H1 (cell line): Measurements from ENCODE around the gene FGF21. TPM values are rescaled to one million over a fixed set of nuclear protein-coding genes. Genes with fewer than 3 reads are reported as not detected.

ENCODE experiments used
- PHF8 ChIP-seq: fragments of 200-600 bp; sonication (generic); conservative IDR thresholded peaks from 2 replicates; pipeline ENCODE4 v1.7.1; 2012; ENCODE audit warnings: low read depth, mild to moderate bottlenecking, inconsistent platforms, low read length, moderate library complexity
- SIRT6 ChIP-seq: IDR thresholded peaks from one replicate; pipeline ENCODE4 v1.7.1; 2012; ENCODE audit warnings: low read length, inconsistent platforms
- polyA plus RNA-seq, 7 experiments: library from polyadenylated mRNA; depleted of rRNA in 3 of 7; stranded (reverse) in 5 of 7; unstranded in 2 of 7; fragments of >200 nt in 5 of 7; fragments of 200-250 nt in 2 of 7; gene quantifications; 1 replicate in 5 of 7; 2 replicates in 1 of 7; 4 replicates in 1 of 7; pipeline versions ENCODE4 v1.2.1 to v1.2.3, GENCODE V29; 2011 to 2013; ENCODE audit warnings: missing spikeins in 2 of 7, mixed read lengths in 2 of 7
- total RNA-seq: library from RNA; stranded (reverse); fragmentation: NEBNext Ultra II Directional; extraction: Animal tissue kit (Norgen Biotek cat#: 25700); gene quantifications from 2 replicates; pipeline ENCODE4 v1.2.1, GENCODE V29; 2021
- TF ChIP-seq, protein P1 (sequence below): IDR thresholded peaks from 2 replicates; pipeline ENCODE4 v1.6.1; 2011; ENCODE audit warnings: low read length, improper control_type of control experiment

FGF21 gene
- total and polyA plus RNA-seq, 2 of the 8 experiments (the other 6 are each of a cell fraction or from before 2014, with no cell fraction given), result 0.48 to 0.80 TPM

DNA sequence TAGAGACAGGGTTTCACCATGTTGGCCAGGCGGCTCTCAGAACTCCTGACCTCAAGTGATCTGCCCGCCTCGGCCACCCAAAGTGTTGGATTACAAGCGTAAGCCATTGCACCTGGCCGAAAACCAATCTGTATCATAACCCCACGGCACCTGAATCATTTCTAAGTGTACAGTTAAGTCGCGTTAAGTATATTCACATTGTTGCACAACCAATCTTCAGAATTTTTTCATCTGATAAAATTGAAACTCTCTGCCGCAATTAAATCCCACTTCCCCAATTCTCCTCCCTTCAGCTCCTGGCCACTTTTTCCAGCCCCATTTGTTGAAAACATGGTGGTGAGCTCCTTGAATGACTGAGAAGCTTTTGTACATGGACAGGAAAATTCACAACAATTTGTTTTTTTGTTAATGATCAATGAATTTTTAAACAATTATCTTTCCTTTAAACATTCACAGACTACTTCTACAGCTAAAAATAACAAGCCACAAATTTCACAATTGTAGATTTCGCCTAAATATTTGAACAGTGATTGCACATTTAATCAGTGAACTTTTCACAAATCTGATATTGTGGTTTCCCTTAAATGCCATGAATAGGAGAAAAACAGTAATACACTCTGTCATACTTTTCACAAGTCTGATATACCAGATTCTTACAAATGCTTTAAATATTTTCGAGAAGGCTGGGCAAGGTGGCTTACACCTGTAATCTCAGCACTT lies 13.8 kb downstream of the FGF21 start (continued):
- TF ChIP-seq, protein P1, sequence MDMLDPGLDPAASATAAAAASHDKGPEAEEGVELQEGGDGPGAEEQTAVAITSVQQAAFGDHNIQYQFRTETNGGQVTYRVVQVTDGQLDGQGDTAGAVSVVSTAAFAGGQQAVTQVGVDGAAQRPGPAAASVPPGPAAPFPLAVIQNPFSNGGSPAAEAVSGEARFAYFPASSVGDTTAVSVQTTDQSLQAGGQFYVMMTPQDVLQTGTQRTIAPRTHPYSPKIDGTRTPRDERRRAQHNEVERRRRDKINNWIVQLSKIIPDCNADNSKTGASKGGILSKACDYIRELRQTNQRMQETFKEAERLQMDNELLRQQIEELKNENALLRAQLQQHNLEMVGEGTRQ, result no peak
- TF ChIP-seq SIRT6, result no peak
- TF ChIP-seq PHF8, result no peak
